Measurements from ENCODE around the gene SIL1. TPM values are rescaled to one million over a fixed set of nuclear protein-coding genes. Genes with fewer than 3 reads are reported as not detected.

SIL1 gene
- total RNA-seq, 1 experiment from 2014 or later = 10.7 TPM

DNA sequence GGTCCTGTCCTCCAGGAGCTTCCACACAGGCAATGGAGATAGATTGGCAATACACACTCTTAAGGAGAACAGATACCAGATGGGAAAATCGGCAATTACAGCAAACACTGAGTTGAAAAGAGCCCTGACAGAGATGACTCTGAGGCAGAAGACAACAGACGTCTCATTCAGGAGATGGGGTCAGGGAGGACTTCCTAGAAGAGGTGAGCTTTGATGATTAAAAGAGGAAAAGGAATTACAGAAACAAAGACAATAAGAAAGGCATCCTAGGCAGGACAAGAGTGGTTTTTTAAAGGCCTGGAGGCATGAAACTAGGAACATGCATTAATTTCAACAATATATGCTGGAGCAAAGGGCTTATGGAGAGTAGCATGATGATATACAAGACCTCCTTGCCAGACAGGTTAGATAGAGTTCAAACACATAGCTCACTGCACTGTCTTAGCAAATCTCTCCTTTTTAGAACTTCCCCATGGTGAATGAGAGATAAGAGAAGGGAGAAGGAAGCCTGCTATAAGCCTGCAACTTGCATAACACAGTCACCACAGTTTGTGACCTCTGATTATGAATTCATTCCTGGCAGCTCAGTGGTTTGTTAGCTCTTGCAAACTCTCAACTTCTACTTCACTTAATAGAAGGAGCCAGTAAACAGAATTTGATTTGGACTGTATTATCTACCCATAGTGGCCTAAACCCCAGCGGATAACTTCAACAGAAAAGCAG, 48.5 kb downstream of the SIL1 start:
- ChIA-PET POLR2A (no interaction called here), CTCF (interaction anchor here (0.6 kb wide), 1 partner anchor 358 kb away, joined by 3 read pairs; no protein-coding TSS in a partner anchor)
- TF ChIP-seq SP1 (CRISPR knock-in tag; conservative IDR thresholded peaks at IDR 0.05) = no peak
- no peaks in the 10 kb centered on the region for H3K27me3 Mint-ChIP-seq (ENCODE audit: low read depth)
- H3K36me3 Mint-ChIP-seq = no peaks in the 10 kb centered on the region
- no peak for DNase-seq (ENCODE audit: low spot score)
- no peak overlapping the region for H3K4me3 Mint-ChIP-seq
- no peak overlapping the region for H3K27ac Mint-ChIP-seq
- no peak for ATAC-seq
- H3K9me3 Mint-ChIP-seq = no peaks in the 10 kb centered on the region
- H3K4me1 Mint-ChIP-seq = peaks cover 10% of the 10 kb centered on the region

- H3K9me3 Mint-ChIP-seq = no peaks in the 10 kb centered on the region
- ChIA-PET CTCF (interaction anchor here (0.6 kb wide), 1 partner anchor 357 kb away, joined by 3 read pairs; no protein-coding TSS in a partner anchor), POLR2A (no interaction called here)
- DNase-seq (ENCODE audit: low spot score) (no peak), ATAC-seq (no peak)
- H3K4me1 Mint-ChIP-seq = peaks cover 10% of the 10 kb centered on the region
- TF ChIP-seq FOXP4 (CRISPR knock-in tag; IDR thresholded peaks at IDR 0.05) = no peak
- no peak for TF ChIP-seq OVOL2 (CRISPR knock-in tag; IDR thresholded peaks at IDR 0.05; ENCODE audit: borderline replicate concordance)
- TF ChIP-seq USF1 (CRISPR knock-in tag; IDR thresholded peaks at IDR 0.05) = no peak
- TF ChIP-seq NFYB (CRISPR knock-in tag; conservative IDR thresholded peaks at IDR 0.05; ENCODE audit: low read depth) = no peak
- TF ChIP-seq ZNF671 (CRISPR knock-in tag; IDR thresholded peaks at IDR 0.05) = no peak
- TF ChIP-seq JUN (CRISPR knock-in tag; IDR thresholded peaks at IDR 0.05) = no peak
- TF ChIP-seq KAT7 (CRISPR knock-in tag; IDR thresholded peaks at IDR 0.05; ENCODE audit: borderline replicate concordance) = no peak
- TF ChIP-seq, protein P1, sequence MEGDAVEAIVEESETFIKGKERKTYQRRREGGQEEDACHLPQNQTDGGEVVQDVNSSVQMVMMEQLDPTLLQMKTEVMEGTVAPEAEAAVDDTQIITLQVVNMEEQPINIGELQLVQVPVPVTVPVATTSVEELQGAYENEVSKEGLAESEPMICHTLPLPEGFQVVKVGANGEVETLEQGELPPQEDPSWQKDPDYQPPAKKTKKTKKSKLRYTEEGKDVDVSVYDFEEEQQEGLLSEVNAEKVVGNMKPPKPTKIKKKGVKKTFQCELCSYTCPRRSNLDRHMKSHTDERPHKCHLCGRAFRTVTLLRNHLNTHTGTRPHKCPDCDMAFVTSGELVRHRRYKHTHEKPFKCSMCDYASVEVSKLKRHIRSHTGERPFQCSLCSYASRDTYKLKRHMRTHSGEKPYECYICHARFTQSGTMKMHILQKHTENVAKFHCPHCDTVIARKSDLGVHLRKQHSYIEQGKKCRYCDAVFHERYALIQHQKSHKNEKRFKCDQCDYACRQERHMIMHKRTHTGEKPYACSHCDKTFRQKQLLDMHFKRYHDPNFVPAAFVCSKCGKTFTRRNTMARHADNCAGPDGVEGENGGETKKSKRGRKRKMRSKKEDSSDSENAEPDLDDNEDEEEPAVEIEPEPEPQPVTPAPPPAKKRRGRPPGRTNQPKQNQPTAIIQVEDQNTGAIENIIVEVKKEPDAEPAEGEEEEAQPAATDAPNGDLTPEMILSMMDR (IDR thresholded peaks at IDR 0.05) = no peak
- TF ChIP-seq E2F4 (CRISPR knock-in tag; IDR thresholded peaks at IDR 0.05; ENCODE audit: borderline replicate concordance, low read depth) = no peak
- no peak for TF ChIP-seq SMAD4 (CRISPR knock-in tag; IDR thresholded peaks at IDR 0.05)
- TF ChIP-seq MYBL2 (CRISPR knock-in tag; IDR thresholded peaks at IDR 0.05) = no peak
- TF ChIP-seq RORB (CRISPR knock-in tag; IDR thresholded peaks at IDR 0.05) = no peak
- TF ChIP-seq ZNF423 (CRISPR knock-in tag; IDR thresholded peaks at IDR 0.05) = no peak
- no peaks in the 10 kb centered on the region for H3K27me3 Mint-ChIP-seq (ENCODE audit: low read depth)
- H3K36me3 Mint-ChIP-seq = no peaks in the 10 kb centered on the region
- no peak overlapping the region for H3K4me3 Mint-ChIP-seq
- no peak overlapping the region; the same call in 1 of the 2 replicates for H3K27ac Mint-ChIP-seq
These were observed 49.2 kb downstream of the SIL1 start for GRCh38 chr5:139148986-139149385.

DNA sequence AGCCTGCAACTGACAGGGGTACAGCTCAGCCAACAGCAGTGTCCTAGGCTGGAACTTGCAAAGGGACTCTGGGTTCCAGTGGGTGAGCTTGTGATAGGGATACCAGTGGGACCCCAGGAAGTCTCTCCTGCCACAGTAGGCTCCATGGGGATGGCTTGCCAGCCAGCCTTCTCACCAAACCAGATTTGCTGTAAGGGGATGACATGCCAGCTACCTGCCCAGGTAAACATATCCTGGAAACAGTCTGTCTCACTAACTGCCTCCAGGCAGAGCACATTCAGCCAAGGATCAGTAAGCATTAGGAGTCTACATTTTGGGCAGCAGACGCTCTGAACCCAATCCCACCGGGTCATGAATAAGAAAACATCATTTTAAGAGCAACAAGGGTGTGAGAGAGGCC, 49.9 kb downstream of the SIL1 start:
- H3K9me3 Mint-ChIP-seq = no peaks in the 10 kb centered on the region
- H3K27me3 Mint-ChIP-seq (ENCODE audit: low read depth) = no peaks in the 10 kb centered on the region
- H3K4me1 Mint-ChIP-seq = peaks cover 10% of the 10 kb centered on the region
- H3K36me3 Mint-ChIP-seq = no peaks in the 10 kb centered on the region
- no peak overlapping the region for H3K4me3 Mint-ChIP-seq
- ChIA-PET CTCF (interaction anchor here (1.9 kb wide), 1 partner anchor 14 kb away, joined by 4 read pairs; no protein-coding TSS in a partner anchor), POLR2A (no interaction called here)
- ATAC-seq (no peak), DNase-seq (ENCODE audit: low spot score) (no peak)
- peak overlapping the region; percentile 55; the same call in 1 of the 2 replicates for H3K27ac Mint-ChIP-seq
- no peak for TF ChIP-seq NR2C2 (CRISPR knock-in tag; IDR thresholded peaks at IDR 0.05)
- no peak for TF ChIP-seq HMGA2 (CRISPR knock-in tag; IDR thresholded peaks at IDR 0.05)

All from WTC11 (cell line).